Pancreas (tissue), 10 donors: ENCODE results near the gene UMPS. TPM values are rescaled to one million over a fixed set of nuclear protein-coding genes. Genes with fewer than 3 reads are reported as not detected.

Experiments
- ATAC-seq, 4 donors: fragments of 200-7000 bp; cut with Tn5 transposase; one replicate each; pipeline versions ENCODE4 v1.8.0 to v1.9.1; 2020; ENCODE audit warnings: mild to moderate bottlenecking in 4 of 4, moderate library complexity in 4 of 4
- DNase-seq, 6 donors: peaks; one replicate each; pipeline ENCODE4 v3.0.0-alpha.2; 2020
- FAIRE-seq: peaks from 2 replicates; lab custom pipeline; 2012; peaks lifted over from hg19 to GRCh38; lab: Jason Lieb, UNC
- H3K27ac ChIP-seq, 4 donors: fragments of 200-600 bp; sonication (generic); 1 replicate in 3 of 4; 2 replicates in 1 of 4; pipeline versions ENCODE4 v1.5.0 to v1.8.0; 2020
- H3K27me3 ChIP-seq, 4 donors: fragments of 200-600 bp; one replicate each; pipeline ENCODE4 v1.8.0; 2021
- H3K36me3 ChIP-seq, 3 donors: fragments of 200-600 bp; sonication (generic) in 1 of 3; one replicate each; pipeline versions ENCODE4 v1.5.0 to v1.8.0; 2020 to 2021
- H3K4me1 ChIP-seq, 3 donors: fragments of 200-600 bp; one replicate each; pipeline ENCODE4 v1.8.0; 2021
- H3K4me3 ChIP-seq, 4 donors: fragments of 200-600 bp; sonication (generic) in 2 of 4; one replicate each; pipeline versions ENCODE4 v1.5.0 to v1.8.0; 2020 to 2021
- H3K9me3 ChIP-seq, 4 donors: fragments of 200-600 bp; one replicate each; pipeline ENCODE4 v1.8.0; 2021
- WGBS, 2 donors: extraction: QIAGEN DNeasy Blood & Tissue Kit; methylation state at CpG; one replicate each; pipeline ENCODE4 v1.1.7; 2013; 5-methylcytosine and 5-hydroxymethylcytosine counted together
- intact Hi-C, 3 donors: fragments of 100-400 bp; cut with DNase I; formaldehyde crosslinking; loops; one replicate each; pipeline versions ENCODE4 v1.11.1 to v1.14.2; 2022
- polyA plus RNA-seq, 2 donors: library from polyadenylated mRNA; stranded (reverse); fragments of 200-250 nt; gene quantifications; one replicate each; pipeline ENCODE4 v1.2.3, GENCODE V29; 2013
- total RNA-seq, 6 donors: library from RNA; stranded (reverse); fragmentation: NEBNext Ultra II Directional in 4 of 6; extraction: Animal tissue kit (Norgen Biotek cat#: 25700) in 4 of 6; gene quantifications; one replicate each; pipeline versions ENCODE4 v1.2.1 to v1.2.4, GENCODE V29; 2021 to 2023
- TF ChIP-seq, protein P1 (sequence below), 4 donors: fragments of 200-600 bp; sonication (generic) in 3 of 4; IDR thresholded peaks; one replicate each; pipeline versions ENCODE4 v1.5.0 to v1.8.0; 2021; ENCODE audit warnings: antibody characterized with exemption in 4 of 4
- donor health status: healthy with polysubstance abuse.
- donor health status: DM: no; HTN: no; CAD: no; lungs with moderate emphysema.
- donor health status: DM: no; HTN: no; CAD: no.
- donor health status: control.
- donor health status: control.
- donor health status: Bipolar disorder and iron deficiency.
- donor health status: DM: yes; HTN: yes; CAD: no.
- donor health status: DM: no; HTN: no; CAD: no.
- donor health status: DM: no; HTN: no; CAD: no.
- donor health status: DM: yes; HTN: yes; CAD: no.

The UMPS gene
- total and polyA plus RNA-seq, 8 donors = 6.6 to 20.1 (median 11.1) TPM

DNA sequence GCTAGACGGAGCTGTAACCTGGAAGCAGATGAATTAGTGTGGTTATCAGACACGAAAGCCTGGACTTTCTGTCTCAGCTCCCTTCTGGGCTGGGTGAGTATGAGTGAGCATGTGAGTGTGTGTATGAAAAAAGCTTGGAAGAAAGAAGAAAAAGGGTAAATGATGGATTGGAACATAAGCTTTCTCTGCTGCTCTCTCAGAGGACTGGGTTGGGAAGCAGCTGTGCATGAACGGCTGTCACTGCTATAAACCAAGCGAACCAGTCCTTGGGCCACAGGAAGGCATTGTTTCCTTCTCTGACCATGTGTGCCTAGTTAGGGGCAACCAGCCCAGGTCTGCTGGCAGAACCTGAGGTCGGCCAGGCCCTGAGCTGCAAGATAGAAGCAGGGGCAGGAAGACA is 37.0 kb downstream of the UMPS start:
- Histone ChIP-seq H3K27ac (no peak overlapping the region), H3K4me1 (no peaks in the 10 kb centered on the region), H3K9me3 (no peaks in the 10 kb centered on the region), H3K4me3 (no peak overlapping the region), H3K36me3 (peaks cover 0 to 38% (median 3%) of the 10 kb centered on the region in 3 donors), H3K27me3 (no peaks in the 10 kb centered on the region)
- ATAC-seq (no peak), FAIRE-seq (no peak), DNase-seq (no peak)
- intact Hi-C loops = loop anchor here in 1 of 3 donors (5.0 kb wide), 1 partner anchor 135 kb away; no protein-coding TSS in a partner anchor
- TF ChIP-seq, protein P1, sequence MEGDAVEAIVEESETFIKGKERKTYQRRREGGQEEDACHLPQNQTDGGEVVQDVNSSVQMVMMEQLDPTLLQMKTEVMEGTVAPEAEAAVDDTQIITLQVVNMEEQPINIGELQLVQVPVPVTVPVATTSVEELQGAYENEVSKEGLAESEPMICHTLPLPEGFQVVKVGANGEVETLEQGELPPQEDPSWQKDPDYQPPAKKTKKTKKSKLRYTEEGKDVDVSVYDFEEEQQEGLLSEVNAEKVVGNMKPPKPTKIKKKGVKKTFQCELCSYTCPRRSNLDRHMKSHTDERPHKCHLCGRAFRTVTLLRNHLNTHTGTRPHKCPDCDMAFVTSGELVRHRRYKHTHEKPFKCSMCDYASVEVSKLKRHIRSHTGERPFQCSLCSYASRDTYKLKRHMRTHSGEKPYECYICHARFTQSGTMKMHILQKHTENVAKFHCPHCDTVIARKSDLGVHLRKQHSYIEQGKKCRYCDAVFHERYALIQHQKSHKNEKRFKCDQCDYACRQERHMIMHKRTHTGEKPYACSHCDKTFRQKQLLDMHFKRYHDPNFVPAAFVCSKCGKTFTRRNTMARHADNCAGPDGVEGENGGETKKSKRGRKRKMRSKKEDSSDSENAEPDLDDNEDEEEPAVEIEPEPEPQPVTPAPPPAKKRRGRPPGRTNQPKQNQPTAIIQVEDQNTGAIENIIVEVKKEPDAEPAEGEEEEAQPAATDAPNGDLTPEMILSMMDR (IDR thresholded peaks at IDR 0.05) = no peak
- 79 to 92% methylated on average over 5 of the region's 5 CpGs for WGBS, 2 donors

DNA sequence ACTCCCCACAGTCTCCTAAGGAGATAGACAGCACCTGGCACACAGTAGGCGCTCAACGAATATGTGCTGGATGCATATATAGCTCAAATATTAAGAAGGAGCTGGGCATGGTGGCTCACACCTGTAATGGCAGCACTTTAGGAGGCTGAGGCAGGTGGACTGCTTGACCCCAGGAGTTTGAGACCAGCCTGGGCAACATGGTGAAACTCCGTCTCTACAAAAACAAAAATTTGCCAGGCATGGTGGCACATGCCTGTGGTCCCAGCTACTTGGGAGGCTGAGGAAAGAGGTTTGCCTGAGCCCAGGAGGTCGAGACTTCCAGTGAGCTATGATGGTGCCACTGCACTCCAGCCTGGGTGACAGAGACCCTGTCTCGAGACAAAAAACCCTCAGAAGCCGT is 37.4 kb downstream of the UMPS start:
- FAIRE-seq (no peak), ATAC-seq (no peak), DNase-seq (no peak)
- peaks cover 0 to 39% (median 3%) of the 10 kb centered on the region in 3 donors for H3K36me3 ChIP-seq
- H3K27me3 ChIP-seq = no peaks in the 10 kb centered on the region
- TF ChIP-seq, protein P1 (IDR thresholded peaks at IDR 0.05) = no peak
- H3K27ac ChIP-seq = no peak overlapping the region
- 92 to 93% methylated on average over 6 of the region's 6 CpGs for WGBS, 2 donors
- H3K4me3 ChIP-seq = no peak overlapping the region
- no peaks in the 10 kb centered on the region for H3K4me1 ChIP-seq
- intact Hi-C loops = loop anchor here in 1 of 3 donors (5.0 kb wide), 1 partner anchor 135 kb away; no protein-coding TSS in a partner anchor
- no peaks in the 10 kb centered on the region for H3K9me3 ChIP-seq

DNA sequence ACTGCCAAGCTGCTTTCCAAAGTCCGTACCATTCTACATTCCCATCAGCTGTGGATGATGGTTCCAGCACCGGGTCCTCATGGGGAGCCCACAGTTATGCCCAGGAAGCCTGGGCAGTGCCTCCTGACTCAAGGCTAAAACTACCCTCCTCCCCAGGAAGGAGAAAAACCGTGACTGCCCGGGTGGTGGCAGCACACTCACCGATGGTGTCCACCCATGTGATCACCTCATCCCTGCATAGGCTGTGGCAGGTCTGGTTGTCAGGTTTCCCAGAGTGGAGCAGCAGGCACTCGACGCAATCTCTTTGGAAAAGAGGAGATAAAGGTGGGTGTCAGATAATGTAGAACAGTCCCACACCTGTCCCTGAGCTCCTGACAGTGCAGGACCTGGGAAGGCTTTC is 38.6 kb downstream of the UMPS start:
- DNase-seq = peak in 1 of 6 donors; percentile 67
- H3K9me3 ChIP-seq = no peaks in the 10 kb centered on the region
- intact Hi-C loops = loop anchor here in 1 of 3 donors (5.0 kb wide), 1 partner anchor 133 kb away; no protein-coding TSS in a partner anchor
- H3K4me3 ChIP-seq = no peak overlapping the region
- no peaks in the 10 kb centered on the region for H3K4me1 ChIP-seq
- no peak for FAIRE-seq
- peaks cover 0 to 29% (median 3%) of the 10 kb centered on the region in 3 donors for H3K36me3 ChIP-seq
- 49 to 66% methylated on average over 7 of the region's 7 CpGs for WGBS, 2 donors
- TF ChIP-seq, protein P1 (IDR thresholded peaks at IDR 0.05) = peak in 1 of 4 donors; percentile 8
- ATAC-seq = peak; percentile 63 to 91 (median 76)
- H3K27ac ChIP-seq = no peak overlapping the region
- H3K27me3 ChIP-seq = no peaks in the 10 kb centered on the region

DNA sequence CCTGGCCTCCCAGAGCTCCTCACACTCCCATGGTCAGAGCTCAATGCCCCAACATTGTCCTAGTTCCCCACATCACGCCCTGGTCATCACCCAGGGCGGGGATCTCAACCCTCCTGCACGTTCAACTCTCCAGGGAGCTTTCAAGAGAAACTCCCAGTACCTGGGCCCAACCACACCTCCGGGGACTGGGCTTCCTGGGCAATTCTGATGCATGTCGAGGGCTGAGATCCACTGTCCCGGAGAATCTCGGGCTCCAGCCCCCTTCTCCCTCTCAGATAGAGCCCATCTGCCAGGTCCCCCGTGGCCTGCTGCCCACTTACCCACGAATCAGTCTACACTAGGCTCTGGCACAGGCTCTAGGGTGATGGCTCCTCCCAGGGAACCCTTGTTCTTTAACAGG is 39.2 kb downstream of the UMPS start:
- Histone ChIP-seq H3K4me3 (no peak overlapping the region), H3K36me3 (peaks cover 0 to 23% (median 3%) of the 10 kb centered on the region in 3 donors), H3K4me1 (no peaks in the 10 kb centered on the region), H3K9me3 (no peaks in the 10 kb centered on the region), H3K27ac (no peak overlapping the region), H3K27me3 (no peaks in the 10 kb centered on the region)
- ATAC-seq = no peak
- 91 to 92% methylated on average over 9 of the region's 9 CpGs for WGBS, 2 donors
- TF ChIP-seq, protein P1 (IDR thresholded peaks at IDR 0.05) = no peak
- DNase-seq = no peak
- intact Hi-C loops = loop anchor here in 1 of 3 donors (5.0 kb wide), 1 partner anchor 133 kb away; no protein-coding TSS in a partner anchor
- FAIRE-seq = no peak

DNA sequence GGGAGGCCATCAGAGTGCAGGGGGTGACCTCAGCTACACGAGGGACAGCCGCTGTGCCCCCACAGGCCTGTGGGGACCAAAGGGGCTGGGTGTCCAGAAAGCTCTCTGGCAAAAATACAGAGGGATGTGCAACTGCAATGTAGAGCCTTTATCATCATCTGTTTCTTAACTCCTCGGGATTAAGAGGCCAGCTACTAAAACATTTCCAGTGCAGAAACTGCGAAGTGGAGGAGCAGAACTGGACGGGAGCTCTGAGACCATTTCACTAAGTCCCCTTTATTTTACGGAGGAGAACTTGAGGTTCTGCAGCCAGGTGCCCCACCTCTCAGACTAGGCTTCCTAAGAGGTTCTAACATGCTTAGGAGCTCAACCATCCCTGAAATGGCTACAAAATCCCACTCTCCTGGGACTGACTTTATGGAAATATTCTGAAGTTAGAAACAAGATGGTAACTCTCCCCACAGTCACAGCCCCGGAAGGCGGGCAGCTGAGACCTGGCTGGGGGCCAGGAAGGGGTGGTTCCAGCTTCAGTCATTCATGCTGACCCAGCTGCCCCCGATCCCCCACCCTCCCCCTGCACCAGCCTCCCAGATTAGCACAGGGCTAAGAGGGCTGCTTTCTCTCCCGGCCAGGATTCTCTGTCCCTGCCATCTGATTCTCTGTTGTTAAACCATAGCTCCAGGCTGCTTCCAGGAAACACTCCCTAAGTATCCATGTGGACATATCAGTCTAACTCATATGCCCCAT is 40.3 kb downstream of the UMPS start:
- H3K27ac ChIP-seq = no peak overlapping the region
- no peak for FAIRE-seq
- intact Hi-C loops = no loop called here
- no peak for ATAC-seq
- peaks cover 0 to 14% (median 3%) of the 10 kb centered on the region in 3 donors for H3K36me3 ChIP-seq
- H3K27me3 ChIP-seq = no peaks in the 10 kb centered on the region
- TF ChIP-seq, protein P1 (IDR thresholded peaks at IDR 0.05) = no peak
- no peak overlapping the region for H3K4me3 ChIP-seq
- DNase-seq = no peak
- H3K9me3 ChIP-seq = no peaks in the 10 kb centered on the region
- no peaks in the 10 kb centered on the region for H3K4me1 ChIP-seq
- 84% methylated on average over 10 of the region's 10 CpGs for WGBS, 2 donors
